Stomach smooth muscle (tissue), 2 donors: ENCODE measurements around the gene NHERF2.

Experiments used
- H3K27ac ChIP-seq: one replicate; pipeline ENCODE4 v1.7.0; 2013; ENCODE audit warnings: mild to moderate bottlenecking, low read length, inconsistent platforms
- H3K27me3 ChIP-seq, 2 donors: one replicate each; pipeline ENCODE4 v1.7.0; 2013; ENCODE audit warnings: low read length in 2 of 2; ENCODE audit not compliant: insufficient read depth in 2 of 2, control insufficient read depth in 1 of 2
- H3K36me3 ChIP-seq, 2 donors: one replicate each; pipeline ENCODE4 v1.7.0; 2013; ENCODE audit warnings: low read length in 2 of 2; ENCODE audit not compliant: control insufficient read depth in 2 of 2, insufficient read depth in 2 of 2
- H3K4me1 ChIP-seq: one replicate; pipeline ENCODE4 v1.7.0; 2013; ENCODE audit warnings: low read length; ENCODE audit not compliant: control insufficient read depth, insufficient read depth
- H3K4me3 ChIP-seq, 2 donors: one replicate each; pipeline ENCODE4 v1.7.0; 2013; ENCODE audit warnings: low read length in 2 of 2
- H3K9ac ChIP-seq, 2 donors: one replicate each; pipeline ENCODE4 v1.7.0; 2013; ENCODE audit warnings: low read length in 2 of 2, mild to moderate bottlenecking in 1 of 2
- H3K9me3 ChIP-seq, 2 donors: one replicate each; pipeline ENCODE4 v1.7.0; 2013; ENCODE audit warnings: low read length in 2 of 2; ENCODE audit not compliant: control insufficient read depth in 2 of 2
- donor health status: healthy.
- donor health status: Pancreatic carcinoma.

NHERF2 gene

GRCh38 chr16:2022723-2023091, 4.0 kb upstream of the NHERF2 start:
- Histone ChIP-seq H3K27ac (no peak overlapping the region), H3K27me3 (peaks cover 14 to 25% of the 10 kb centered on the region in 2 donors), H3K4me3 (peak overlapping the region; percentile 69 to 71), H3K9me3 (no peaks in the 10 kb centered on the region), H3K36me3 (no peaks in the 10 kb centered on the region), H3K4me1 (peaks cover 49% of the 10 kb centered on the region), H3K9ac (no peak overlapping the region)

GRCh38 chr16:2023092-2024031, 3.3 kb upstream of the NHERF2 start:
- Histone ChIP-seq H3K4me1 (peaks cover 56% of the 10 kb centered on the region), H3K27ac (peak overlapping the region; percentile 18), H3K9ac (no peak overlapping the region), H3K36me3 (no peaks in the 10 kb centered on the region), H3K9me3 (no peaks in the 10 kb centered on the region), H3K4me3 (peak overlapping the region; percentile 69 to 71), H3K27me3 (peaks cover 11 to 25% of the 10 kb centered on the region in 2 donors)

GRCh38 chr16:2024032-2024420, 2.7 kb upstream of the NHERF2 start:
- H3K4me1 ChIP-seq: peaks cover 62% of the 10 kb centered on the region
- peak overlapping the region; percentile 18 for H3K27ac ChIP-seq
- peaks cover 9 to 25% of the 10 kb centered on the region in 2 donors for H3K27me3 ChIP-seq
- no peaks in the 10 kb centered on the region for H3K36me3 ChIP-seq
- H3K9ac ChIP-seq: no peak overlapping the region
- no peaks in the 10 kb centered on the region for H3K9me3 ChIP-seq
- H3K4me3 ChIP-seq: no peak overlapping the region

GRCh38 chr16:2025251-2025650, 1.5 kb upstream of the NHERF2 start:
- H3K9me3 ChIP-seq: no peaks in the 10 kb centered on the region
- no peak overlapping the region for H3K27ac ChIP-seq
- H3K27me3 ChIP-seq: peaks cover 4 to 12% of the 10 kb centered on the region in 2 donors
- peaks cover 53% of the 10 kb centered on the region for H3K4me1 ChIP-seq
- no peak overlapping the region for H3K4me3 ChIP-seq
- peaks cover 0 to 4% of the 10 kb centered on the region in 2 donors for H3K36me3 ChIP-seq
- H3K9ac ChIP-seq: no peak overlapping the region

- no peaks in the 10 kb centered on the region for H3K9me3 ChIP-seq
- peaks cover 0 to 4% of the 10 kb centered on the region in 2 donors for H3K36me3 ChIP-seq
- peak overlapping the region; percentile 39 to 60 for H3K9ac ChIP-seq
- H3K27ac ChIP-seq: peak overlapping the region; percentile 31
- peaks cover 48% of the 10 kb centered on the region for H3K4me1 ChIP-seq
- peak overlapping the region in 1 of 2 donors; percentile 65 for H3K4me3 ChIP-seq
- H3K27me3 ChIP-seq: peaks cover 4 to 5% of the 10 kb centered on the region in 2 donors
Measured at GRCh38 chr16:2025878-2026460, 733 bp upstream of the NHERF2 start.

- no peaks in the 10 kb centered on the region for H3K9me3 ChIP-seq
- peaks cover 0 to 4% of the 10 kb centered on the region in 2 donors for H3K36me3 ChIP-seq
- no peaks in the 10 kb centered on the region for H3K27me3 ChIP-seq
- peak overlapping the region; percentile 36 to 59 for H3K9ac ChIP-seq
- peaks cover 50% of the 10 kb centered on the region for H3K4me1 ChIP-seq
- H3K27ac ChIP-seq: no peak overlapping the region
- peak overlapping the region; percentile 67 to 77 for H3K4me3 ChIP-seq
Measured at GRCh38 chr16:2027024-2028010, 615 bp downstream of the NHERF2 start.

GRCh38 chr16:2028146-2028545, 1.4 kb downstream of the NHERF2 start:
- peak overlapping the region; percentile 67 to 77 for H3K4me3 ChIP-seq
- peaks cover 0 to 4% of the 10 kb centered on the region in 2 donors for H3K36me3 ChIP-seq
- no peak overlapping the region for H3K27ac ChIP-seq
- H3K27me3 ChIP-seq: no peaks in the 10 kb centered on the region
- H3K9me3 ChIP-seq: no peaks in the 10 kb centered on the region
- peaks cover 51% of the 10 kb centered on the region for H3K4me1 ChIP-seq
- peak overlapping the region; percentile 5 to 59 for H3K9ac ChIP-seq

- no peaks in the 10 kb centered on the region for H3K27me3 ChIP-seq
- peak overlapping the region in 1 of 2 donors; percentile 40 for H3K4me3 ChIP-seq
- H3K27ac ChIP-seq: no peak overlapping the region
- peaks cover 51% of the 10 kb centered on the region for H3K4me1 ChIP-seq
- H3K36me3 ChIP-seq: peaks cover 0 to 4% of the 10 kb centered on the region in 2 donors
- no peaks in the 10 kb centered on the region for H3K9me3 ChIP-seq
- no peak overlapping the region for H3K9ac ChIP-seq
Measured at GRCh38 chr16:2028620-2029220, 2.0 kb downstream of the NHERF2 start.

- Histone ChIP-seq H3K9ac (no peak overlapping the region), H3K27me3 (no peaks in the 10 kb centered on the region), H3K4me1 (peaks cover 50% of the 10 kb centered on the region), H3K27ac (no peak overlapping the region), H3K4me3 (peak overlapping the region in 1 of 2 donors; percentile 40), H3K9me3 (no peaks in the 10 kb centered on the region), H3K36me3 (peaks cover 0 to 4% of the 10 kb centered on the region in 2 donors)
Measured at GRCh38 chr16:2029350-2029749, 2.6 kb downstream of the NHERF2 start.

- Histone ChIP-seq H3K27me3 (no peaks in the 10 kb centered on the region), H3K4me3 (peak overlapping the region in 1 of 2 donors; percentile 22), H3K36me3 (peaks cover 0 to 4% of the 10 kb centered on the region in 2 donors), H3K4me1 (peaks cover 56% of the 10 kb centered on the region), H3K9me3 (no peaks in the 10 kb centered on the region), H3K27ac (no peak overlapping the region), H3K9ac (no peak overlapping the region)
Measured at GRCh38 chr16:2030036-2030435, 3.3 kb downstream of the NHERF2 start.
